Breast epithelium (tissue), 3 donors: Measurements from ENCODE around the gene SNX13.

Source experiments
- POLR2A ChIP-seq: fragments of 450-650 bp; IDR thresholded peaks from one replicate; pipeline ENCODE4 v1.6.1; 2016; ENCODE audit warnings: antibody characterized with exemption, mild to moderate bottlenecking, moderate library complexity
- POLR2AphosphoS5 ChIP-seq, 3 donors: sonication (generic); formaldehyde crosslinking; IDR thresholded peaks; one replicate each; pipeline ENCODE4 v1.6.1; 2017; ENCODE audit warnings: antibody characterized with exemption in 3 of 3
- TF ChIP-seq, protein P1 (sequence below), 3 donors: fragments of 450-650 bp; IDR thresholded peaks; one replicate each; pipeline ENCODE4 v1.5.1; 2016 to 2017; ENCODE audit warnings: antibody characterized with exemption in 3 of 3, mild to moderate bottlenecking in 3 of 3, moderate library complexity in 3 of 3

DNA sequence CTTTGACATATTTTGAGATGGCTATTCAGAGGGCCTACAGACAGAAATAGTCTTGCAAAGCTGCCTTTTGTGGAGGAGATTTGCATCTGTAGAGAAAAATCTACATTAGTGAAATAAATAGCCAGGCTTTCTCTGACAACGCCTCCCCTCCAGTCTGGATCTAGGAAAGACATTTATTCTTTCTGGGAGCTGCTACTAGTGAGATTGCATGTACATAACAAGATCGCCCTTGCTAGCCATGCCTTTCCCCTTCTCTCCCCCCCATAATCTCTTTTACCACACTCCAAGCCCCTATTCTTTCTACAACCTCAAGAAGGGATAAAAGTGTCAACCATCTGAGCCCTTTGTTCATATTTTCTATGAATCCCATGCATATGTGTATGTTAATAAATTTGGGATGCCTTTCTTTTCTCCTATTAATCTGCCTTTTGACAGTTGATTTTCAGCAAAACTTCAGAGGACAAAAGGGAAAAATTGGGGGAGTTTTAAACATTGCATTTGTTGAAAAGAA lies 194.2 kb downstream of the SNX13 start:
- TF ChIP-seq, protein P1, sequence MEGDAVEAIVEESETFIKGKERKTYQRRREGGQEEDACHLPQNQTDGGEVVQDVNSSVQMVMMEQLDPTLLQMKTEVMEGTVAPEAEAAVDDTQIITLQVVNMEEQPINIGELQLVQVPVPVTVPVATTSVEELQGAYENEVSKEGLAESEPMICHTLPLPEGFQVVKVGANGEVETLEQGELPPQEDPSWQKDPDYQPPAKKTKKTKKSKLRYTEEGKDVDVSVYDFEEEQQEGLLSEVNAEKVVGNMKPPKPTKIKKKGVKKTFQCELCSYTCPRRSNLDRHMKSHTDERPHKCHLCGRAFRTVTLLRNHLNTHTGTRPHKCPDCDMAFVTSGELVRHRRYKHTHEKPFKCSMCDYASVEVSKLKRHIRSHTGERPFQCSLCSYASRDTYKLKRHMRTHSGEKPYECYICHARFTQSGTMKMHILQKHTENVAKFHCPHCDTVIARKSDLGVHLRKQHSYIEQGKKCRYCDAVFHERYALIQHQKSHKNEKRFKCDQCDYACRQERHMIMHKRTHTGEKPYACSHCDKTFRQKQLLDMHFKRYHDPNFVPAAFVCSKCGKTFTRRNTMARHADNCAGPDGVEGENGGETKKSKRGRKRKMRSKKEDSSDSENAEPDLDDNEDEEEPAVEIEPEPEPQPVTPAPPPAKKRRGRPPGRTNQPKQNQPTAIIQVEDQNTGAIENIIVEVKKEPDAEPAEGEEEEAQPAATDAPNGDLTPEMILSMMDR (IDR thresholded peaks at IDR 0.05): no peak
- TF ChIP-seq POLR2A (no peak), POLR2AphosphoS5 (IDR thresholded peaks at IDR 0.05) (no peak)
